ENCODE results near the gene RAB3IL1. TPM values are rescaled to one million over a fixed set of nuclear protein-coding genes. Genes with fewer than 3 reads are reported as not detected.

The RAB3IL1 gene
- total and polyA plus RNA-seq, 4 donors, result 2.1 to 41.6 (median 5.4) TPM

DNA sequence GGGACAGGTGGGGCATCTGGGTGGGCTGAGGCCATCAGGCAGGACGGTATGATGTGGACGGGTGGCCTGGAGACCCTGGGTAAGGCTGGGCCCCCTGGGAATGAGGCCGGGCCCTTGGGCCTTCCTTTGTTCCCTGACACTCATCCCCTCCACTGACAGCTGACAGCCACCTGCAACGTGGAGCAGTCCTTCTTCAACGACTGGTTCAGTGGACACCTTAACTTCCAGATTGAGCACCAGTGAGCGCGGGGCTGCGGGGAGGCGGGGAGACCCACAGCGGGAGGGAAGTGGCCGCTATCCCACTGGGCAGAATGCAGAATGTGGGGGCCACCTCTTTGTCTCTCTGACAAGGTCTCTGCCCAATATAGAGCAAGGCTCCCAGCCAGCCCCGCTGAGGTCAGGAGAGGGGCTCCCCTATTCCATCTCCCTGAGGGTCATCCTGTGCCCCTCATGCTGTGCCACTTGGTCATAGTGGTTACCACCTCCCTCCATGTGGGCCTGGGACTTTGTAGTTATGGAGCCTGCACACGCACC is 53.8 kb downstream of the RAB3IL1 start:
- 92% methylated on average over 13 of the region's 13 CpGs for WGBS
- no peak overlapping the region for H3K4me3 ChIP-seq (ENCODE audit: low read depth in 1 of 3, low read length in 3 of 3)
- H3K9me3 ChIP-seq (ENCODE audit: control insufficient read depth in 4 of 4, low read length in 3 of 4), result no peaks in the 10 kb centered on the region
- TF ChIP-seq, protein P1, sequence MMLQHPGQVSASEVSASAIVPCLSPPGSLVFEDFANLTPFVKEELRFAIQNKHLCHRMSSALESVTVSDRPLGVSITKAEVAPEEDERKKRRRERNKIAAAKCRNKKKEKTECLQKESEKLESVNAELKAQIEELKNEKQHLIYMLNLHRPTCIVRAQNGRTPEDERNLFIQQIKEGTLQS (IDR thresholded peaks at IDR 0.05), result no peak
- TF ChIP-seq, protein P2, sequence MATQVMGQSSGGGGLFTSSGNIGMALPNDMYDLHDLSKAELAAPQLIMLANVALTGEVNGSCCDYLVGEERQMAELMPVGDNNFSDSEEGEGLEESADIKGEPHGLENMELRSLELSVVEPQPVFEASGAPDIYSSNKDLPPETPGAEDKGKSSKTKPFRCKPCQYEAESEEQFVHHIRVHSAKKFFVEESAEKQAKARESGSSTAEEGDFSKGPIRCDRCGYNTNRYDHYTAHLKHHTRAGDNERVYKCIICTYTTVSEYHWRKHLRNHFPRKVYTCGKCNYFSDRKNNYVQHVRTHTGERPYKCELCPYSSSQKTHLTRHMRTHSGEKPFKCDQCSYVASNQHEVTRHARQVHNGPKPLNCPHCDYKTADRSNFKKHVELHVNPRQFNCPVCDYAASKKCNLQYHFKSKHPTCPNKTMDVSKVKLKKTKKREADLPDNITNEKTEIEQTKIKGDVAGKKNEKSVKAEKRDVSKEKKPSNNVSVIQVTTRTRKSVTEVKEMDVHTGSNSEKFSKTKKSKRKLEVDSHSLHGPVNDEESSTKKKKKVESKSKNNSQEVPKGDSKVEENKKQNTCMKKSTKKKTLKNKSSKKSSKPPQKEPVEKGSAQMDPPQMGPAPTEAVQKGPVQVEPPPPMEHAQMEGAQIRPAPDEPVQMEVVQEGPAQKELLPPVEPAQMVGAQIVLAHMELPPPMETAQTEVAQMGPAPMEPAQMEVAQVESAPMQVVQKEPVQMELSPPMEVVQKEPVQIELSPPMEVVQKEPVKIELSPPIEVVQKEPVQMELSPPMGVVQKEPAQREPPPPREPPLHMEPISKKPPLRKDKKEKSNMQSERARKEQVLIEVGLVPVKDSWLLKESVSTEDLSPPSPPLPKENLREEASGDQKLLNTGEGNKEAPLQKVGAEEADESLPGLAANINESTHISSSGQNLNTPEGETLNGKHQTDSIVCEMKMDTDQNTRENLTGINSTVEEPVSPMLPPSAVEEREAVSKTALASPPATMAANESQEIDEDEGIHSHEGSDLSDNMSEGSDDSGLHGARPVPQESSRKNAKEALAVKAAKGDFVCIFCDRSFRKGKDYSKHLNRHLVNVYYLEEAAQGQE (IDR thresholded peaks at IDR 0.05), result no peak
- TF ChIP-seq GABPA (IDR thresholded peaks at IDR 0.05 in 1 of 2, conservative IDR thresholded peaks at IDR 0.05 in 1 of 2), result no peak
- no peak for TF ChIP-seq FOXA2 (IDR thresholded peaks at IDR 0.05)
- TF ChIP-seq RXRA (IDR thresholded peaks at IDR 0.05), result no peak
- TF ChIP-seq YY1 (IDR thresholded peaks at IDR 0.05), result no peak
- no peak for TF ChIP-seq FOXA1 (IDR thresholded peaks at IDR 0.05)
- TF ChIP-seq HNF4G (IDR thresholded peaks at IDR 0.05), result no peak
- TF ChIP-seq SP1 (IDR thresholded peaks at IDR 0.05), result no peak
- no peak for TF ChIP-seq TAF1 (conservative IDR thresholded peaks at IDR 0.05)
- TF ChIP-seq, protein P3, sequence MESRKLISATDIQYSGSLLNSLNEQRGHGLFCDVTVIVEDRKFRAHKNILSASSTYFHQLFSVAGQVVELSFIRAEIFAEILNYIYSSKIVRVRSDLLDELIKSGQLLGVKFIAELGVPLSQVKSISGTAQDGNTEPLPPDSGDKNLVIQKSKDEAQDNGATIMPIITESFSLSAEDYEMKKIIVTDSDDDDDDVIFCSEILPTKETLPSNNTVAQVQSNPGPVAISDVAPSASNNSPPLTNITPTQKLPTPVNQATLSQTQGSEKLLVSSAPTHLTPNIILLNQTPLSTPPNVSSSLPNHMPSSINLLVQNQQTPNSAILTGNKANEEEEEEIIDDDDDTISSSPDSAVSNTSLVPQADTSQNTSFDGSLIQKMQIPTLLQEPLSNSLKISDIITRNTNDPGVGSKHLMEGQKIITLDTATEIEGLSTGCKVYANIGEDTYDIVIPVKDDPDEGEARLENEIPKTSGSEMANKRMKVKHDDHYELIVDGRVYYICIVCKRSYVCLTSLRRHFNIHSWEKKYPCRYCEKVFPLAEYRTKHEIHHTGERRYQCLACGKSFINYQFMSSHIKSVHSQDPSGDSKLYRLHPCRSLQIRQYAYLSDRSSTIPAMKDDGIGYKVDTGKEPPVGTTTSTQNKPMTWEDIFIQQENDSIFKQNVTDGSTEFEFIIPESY (IDR thresholded peaks at IDR 0.05), result no peak
- no peak for TF ChIP-seq RAD21 (IDR thresholded peaks at IDR 0.05)
- no peaks in the 10 kb centered on the region for H3K27me3 ChIP-seq (ENCODE audit: control insufficient read depth in 4 of 4, insufficient read depth in 4 of 4, low read length in 3 of 4)
- H3K27ac ChIP-seq (ENCODE audit: low read depth in 1 of 2, low read length in 2 of 2), result no peak overlapping the region
- H3K36me3 ChIP-seq (ENCODE audit: control insufficient read depth in 4 of 4, insufficient read depth in 3 of 4, low read depth in 1 of 4, low read length in 3 of 4), result peaks cover 5 to 35% (median 6%) of the 10 kb centered on the region in 4 donors
- no peak overlapping the region for H3K9ac ChIP-seq (ENCODE audit: low read depth in 1 of 2, low read length in 2 of 2)
- no peaks in the 10 kb centered on the region for H3K4me1 ChIP-seq (ENCODE audit: control insufficient read depth in 4 of 4, insufficient read depth in 4 of 4, low read length in 3 of 4)
- no peak for DNase-seq (ENCODE audit: low spot score)

DNA sequence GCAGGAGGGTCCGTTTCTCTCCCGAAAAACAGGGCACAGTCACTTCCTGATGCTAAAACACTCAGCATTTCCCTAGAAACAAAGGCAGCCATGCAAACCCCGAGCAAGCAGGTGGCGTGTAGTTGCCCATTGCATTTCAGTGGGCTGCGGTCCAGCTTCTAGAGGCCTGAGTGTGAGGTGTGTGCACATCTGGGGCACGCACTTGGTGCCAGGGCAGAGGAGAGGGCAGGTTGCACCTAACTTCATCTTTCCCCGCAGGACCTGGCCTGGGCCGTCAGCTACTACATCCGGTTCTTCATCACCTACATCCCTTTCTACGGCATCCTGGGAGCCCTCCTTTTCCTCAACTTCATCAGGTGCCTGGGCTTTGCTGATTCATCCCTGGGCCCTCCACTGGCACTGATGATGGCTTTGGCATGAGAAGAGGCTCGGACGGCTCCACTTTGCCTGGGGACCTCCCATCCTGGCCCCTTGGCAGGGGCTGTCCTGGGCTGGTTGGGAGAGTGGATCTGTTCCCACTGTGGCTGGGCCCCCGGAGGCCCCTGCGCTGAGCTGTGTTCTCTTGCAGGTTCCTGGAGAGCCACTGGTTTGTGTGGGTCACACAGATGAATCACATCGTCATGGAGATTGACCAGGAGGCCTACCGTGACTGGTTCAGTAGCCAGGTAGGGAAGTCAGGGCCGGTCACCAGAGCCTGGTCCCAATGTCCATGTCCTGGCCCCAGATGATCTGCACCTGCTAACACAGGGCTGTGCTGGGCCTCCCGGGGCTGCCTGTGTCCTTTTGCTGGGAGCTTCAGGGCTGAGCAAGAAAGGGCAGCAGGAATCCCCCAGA is 54.4 kb downstream of the RAB3IL1 start:
- peaks cover 5 to 35% (median 7%) of the 10 kb centered on the region in 4 donors for H3K36me3 ChIP-seq (ENCODE audit: control insufficient read depth in 4 of 4, insufficient read depth in 3 of 4, low read depth in 1 of 4, low read length in 3 of 4)
- no peak overlapping the region for H3K4me3 ChIP-seq (ENCODE audit: low read depth in 1 of 3, low read length in 3 of 3)
- H3K27ac ChIP-seq (ENCODE audit: low read depth in 1 of 2, low read length in 2 of 2), result no peak overlapping the region
- DNase-seq (ENCODE audit: low spot score), result no peak
- WGBS, result 94% methylated on average over 18 of the region's 18 CpGs
- H3K9ac ChIP-seq (ENCODE audit: low read depth in 1 of 2, low read length in 2 of 2), result no peak overlapping the region
- no peaks in the 10 kb centered on the region for H3K27me3 ChIP-seq (ENCODE audit: control insufficient read depth in 4 of 4, insufficient read depth in 4 of 4, low read length in 3 of 4)
- no peaks in the 10 kb centered on the region for H3K9me3 ChIP-seq (ENCODE audit: control insufficient read depth in 4 of 4, low read length in 3 of 4)
- no peaks in the 10 kb centered on the region for H3K4me1 ChIP-seq (ENCODE audit: control insufficient read depth in 4 of 4, insufficient read depth in 4 of 4, low read length in 3 of 4)
- TF ChIP-seq HNF4G (IDR thresholded peaks at IDR 0.05), result no peak
- no peak for TF ChIP-seq RXRA (IDR thresholded peaks at IDR 0.05)
- TF ChIP-seq, protein P2 (IDR thresholded peaks at IDR 0.05), result no peak
- no peak for TF ChIP-seq FOXA2 (IDR thresholded peaks at IDR 0.05)
- no peak for TF ChIP-seq HNF4A (conservative IDR thresholded peaks at IDR 0.05)
- no peak for TF ChIP-seq EGR1 (IDR thresholded peaks at IDR 0.05; ENCODE audit: low read depth in 2 of 2)
- TF ChIP-seq TAF1 (conservative IDR thresholded peaks at IDR 0.05), result no peak
- no peak for TF ChIP-seq JUND (IDR thresholded peaks at IDR 0.05)
- TF ChIP-seq, protein P1 (IDR thresholded peaks at IDR 0.05), result no peak
- no peak for TF ChIP-seq SP1 (IDR thresholded peaks at IDR 0.05)
- TF ChIP-seq, protein P3 (IDR thresholded peaks at IDR 0.05), result no peak
- TF ChIP-seq NR2F2 (IDR thresholded peaks at IDR 0.05), result no peak
